ENCODE data around the gene AKR7A2.
"Not testable (repeated sequence)": the region's sequence is repeated elsewhere in the genome, so short reads cannot be mapped to it uniquely, and the experiment has no call there.

The AKR7A2 gene

DNA sequence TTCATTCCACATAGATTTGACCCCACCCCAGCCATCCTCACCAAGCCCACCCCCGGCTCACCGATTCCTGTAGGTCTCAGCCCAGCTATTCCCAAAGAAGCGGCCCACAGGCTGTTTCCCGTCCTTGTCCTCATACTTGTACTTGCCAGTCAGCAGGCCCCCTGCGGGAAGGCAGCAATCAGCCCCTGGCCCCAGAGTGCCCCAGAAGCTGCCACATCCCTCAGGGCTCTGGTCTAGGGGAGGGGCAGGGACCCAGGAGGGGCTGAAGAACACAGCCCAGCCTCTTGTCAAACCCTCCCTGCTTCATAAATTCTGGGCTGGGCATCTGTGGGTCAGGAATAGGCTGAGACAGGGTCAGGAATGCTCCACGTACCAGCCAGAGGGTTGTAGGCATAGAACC is 5.0 kb downstream of the AKR7A2 start:
- Histone ChIP-seq H4K20me1 (ENCODE audit: low read depth, low read length) (no peaks in the 10 kb centered on the region), H3K79me2 (ENCODE audit: insufficient read depth, low read length) (no peaks in the 10 kb centered on the region), H2AFZ (ENCODE audit: low read depth, low read length, severe bottlenecking) (no peak overlapping the region), H3K4me3 (ENCODE audit: insufficient read depth, low read length, poor library complexity, severe bottlenecking) (no peak overlapping the region), H3K4me2 (ENCODE audit: low read depth, low read length, poor library complexity, severe bottlenecking) (no peak overlapping the region), H3K9ac (ENCODE audit: low read length) (no peak overlapping the region), H3K27ac (ENCODE audit: low read depth, low read length) (no peak overlapping the region), H3F3A (ENCODE audit: insufficient read depth) (no peaks in the 10 kb centered on the region), H3K9me3 (ENCODE audit: insufficient read depth, low read length) (no peaks in the 10 kb centered on the region), H3K9me2 (replicated peaks; ENCODE audit: insufficient read depth, low read length) (no peaks in the 10 kb centered on the region), H3K27me3 (ENCODE audit: low read length) (no peaks in the 10 kb centered on the region), H3K36me3 (ENCODE audit: low read length) (no peaks in the 10 kb centered on the region)
- TF ChIP-seq, protein P1, sequence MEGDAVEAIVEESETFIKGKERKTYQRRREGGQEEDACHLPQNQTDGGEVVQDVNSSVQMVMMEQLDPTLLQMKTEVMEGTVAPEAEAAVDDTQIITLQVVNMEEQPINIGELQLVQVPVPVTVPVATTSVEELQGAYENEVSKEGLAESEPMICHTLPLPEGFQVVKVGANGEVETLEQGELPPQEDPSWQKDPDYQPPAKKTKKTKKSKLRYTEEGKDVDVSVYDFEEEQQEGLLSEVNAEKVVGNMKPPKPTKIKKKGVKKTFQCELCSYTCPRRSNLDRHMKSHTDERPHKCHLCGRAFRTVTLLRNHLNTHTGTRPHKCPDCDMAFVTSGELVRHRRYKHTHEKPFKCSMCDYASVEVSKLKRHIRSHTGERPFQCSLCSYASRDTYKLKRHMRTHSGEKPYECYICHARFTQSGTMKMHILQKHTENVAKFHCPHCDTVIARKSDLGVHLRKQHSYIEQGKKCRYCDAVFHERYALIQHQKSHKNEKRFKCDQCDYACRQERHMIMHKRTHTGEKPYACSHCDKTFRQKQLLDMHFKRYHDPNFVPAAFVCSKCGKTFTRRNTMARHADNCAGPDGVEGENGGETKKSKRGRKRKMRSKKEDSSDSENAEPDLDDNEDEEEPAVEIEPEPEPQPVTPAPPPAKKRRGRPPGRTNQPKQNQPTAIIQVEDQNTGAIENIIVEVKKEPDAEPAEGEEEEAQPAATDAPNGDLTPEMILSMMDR (IDR thresholded peaks at IDR 0.05; ENCODE audit: insufficient read depth, low read length, poor library complexity, severe bottlenecking): no peak
- no peak for TF ChIP-seq EZH2phosphoT487 (conservative IDR thresholded peaks at IDR 0.05; ENCODE audit: low read length)

DNA sequence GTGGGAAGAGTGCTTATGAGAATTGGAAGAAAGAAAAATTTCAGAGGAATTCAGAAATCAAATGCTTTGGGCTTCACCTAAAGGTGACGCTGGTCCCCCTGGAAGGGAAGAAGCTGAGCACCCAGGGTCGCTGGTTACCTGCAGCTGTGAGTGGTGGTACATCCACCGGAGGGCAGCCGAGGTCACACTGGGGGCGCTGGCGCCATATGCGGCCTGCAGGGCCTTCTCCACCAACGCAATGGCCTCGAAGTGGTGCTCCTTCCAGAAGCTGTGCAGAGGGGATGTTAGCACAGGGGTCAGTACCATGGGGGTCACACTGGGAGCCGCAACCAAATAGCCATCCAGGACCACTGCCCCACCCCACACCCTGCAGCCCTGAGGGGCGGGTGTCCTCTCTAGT is 6.1 kb downstream of the AKR7A2 start:
- TF ChIP-seq, protein P1 (IDR thresholded peaks at IDR 0.05; ENCODE audit: insufficient read depth, low read length, poor library complexity, severe bottlenecking): no peak
- TF ChIP-seq EZH2phosphoT487 (conservative IDR thresholded peaks at IDR 0.05; ENCODE audit: low read length): no peak
- Histone ChIP-seq H3K9me3 (ENCODE audit: insufficient read depth, low read length) (no peaks in the 10 kb centered on the region), H3K27ac (ENCODE audit: low read depth, low read length) (no peak overlapping the region), H3K9ac (ENCODE audit: low read length) (no peak overlapping the region), H4K20me1 (ENCODE audit: low read depth, low read length) (no peaks in the 10 kb centered on the region), H3K4me3 (ENCODE audit: insufficient read depth, low read length, poor library complexity, severe bottlenecking) (no peak overlapping the region), H3K27me3 (ENCODE audit: low read length) (no peaks in the 10 kb centered on the region), H3K79me2 (ENCODE audit: insufficient read depth, low read length) (no peaks in the 10 kb centered on the region), H3K9me2 (replicated peaks; ENCODE audit: insufficient read depth, low read length) (no peaks in the 10 kb centered on the region), H3K36me3 (ENCODE audit: low read length) (no peaks in the 10 kb centered on the region), H3K4me2 (ENCODE audit: low read depth, low read length, poor library complexity, severe bottlenecking) (no peak overlapping the region), H3F3A (ENCODE audit: insufficient read depth) (no peaks in the 10 kb centered on the region), H2AFZ (ENCODE audit: low read depth, low read length, severe bottlenecking) (no peak overlapping the region)

DNA sequence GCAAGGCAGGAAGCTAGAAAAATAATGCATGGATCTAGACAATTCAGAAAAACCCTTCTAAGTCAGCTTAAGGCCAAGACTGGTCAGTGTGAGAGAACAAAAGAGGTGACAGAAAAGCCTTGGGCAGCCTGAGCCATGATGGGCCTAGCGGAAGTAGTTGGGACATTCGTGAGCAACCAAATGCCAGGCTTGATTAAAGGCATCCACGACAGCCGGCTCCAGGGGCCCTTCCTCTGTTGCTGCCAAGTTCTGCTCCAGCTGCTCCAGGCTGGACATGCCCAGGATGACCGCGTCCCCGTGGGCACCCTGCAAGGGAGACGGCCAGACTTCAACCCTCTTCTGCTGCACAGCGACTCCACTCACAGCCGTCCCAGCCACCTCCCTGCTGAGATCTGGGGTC is 7.9 kb downstream of the AKR7A2 start:
- H3K4me2 ChIP-seq (ENCODE audit: low read depth, low read length, poor library complexity, severe bottlenecking); H3K9me3 ChIP-seq (ENCODE audit: insufficient read depth, low read length); H3K4me3 ChIP-seq (ENCODE audit: insufficient read depth, low read length, poor library complexity, severe bottlenecking); H3K27ac ChIP-seq (ENCODE audit: low read depth, low read length); H3F3A ChIP-seq (ENCODE audit: insufficient read depth); H3K9ac ChIP-seq (ENCODE audit: low read length); H3K36me3 ChIP-seq (ENCODE audit: low read length); H3K27me3 ChIP-seq (ENCODE audit: low read length); H3K79me2 ChIP-seq (ENCODE audit: insufficient read depth, low read length); H2AFZ ChIP-seq (ENCODE audit: low read depth, low read length, severe bottlenecking); H3K9me2 ChIP-seq (replicated peaks; ENCODE audit: insufficient read depth, low read length); H4K20me1 ChIP-seq (ENCODE audit: low read depth, low read length): not testable (repeated sequence)

DNA sequence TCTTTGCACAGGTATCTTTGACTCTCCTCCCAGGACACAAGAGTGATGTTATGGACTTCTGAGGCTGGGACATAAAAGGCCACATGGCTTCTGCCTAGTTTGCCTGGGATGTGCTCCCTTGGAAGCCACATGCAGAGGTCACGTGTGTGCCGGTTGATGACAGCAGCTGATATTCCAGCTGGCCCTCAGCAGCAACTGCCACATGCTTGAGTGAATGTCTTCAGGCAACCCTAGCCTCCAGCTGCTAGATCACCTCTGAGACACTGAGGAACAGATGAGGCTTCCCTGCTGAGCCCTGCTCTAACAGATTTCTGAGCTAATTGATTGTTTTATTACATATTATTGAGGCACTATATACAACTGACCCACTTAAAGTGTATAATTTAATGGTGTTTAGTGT is 11.7 kb downstream of the AKR7A2 start:
- Histone ChIP-seq H3K36me3 (ENCODE audit: low read length) (no peaks in the 10 kb centered on the region; the same call in 1 of the 2 replicates), H2AFZ (ENCODE audit: low read depth, low read length, severe bottlenecking) (no peak overlapping the region), H3K79me2 (ENCODE audit: insufficient read depth, low read length) (no peaks in the 10 kb centered on the region), H4K20me1 (ENCODE audit: low read depth, low read length) (no peaks in the 10 kb centered on the region), H3K4me3 (ENCODE audit: insufficient read depth, low read length, poor library complexity, severe bottlenecking) (no peak overlapping the region), H3K27me3 (ENCODE audit: low read length) (no peaks in the 10 kb centered on the region), H3F3A (ENCODE audit: insufficient read depth) (no peaks in the 10 kb centered on the region), H3K4me2 (ENCODE audit: low read depth, low read length, poor library complexity, severe bottlenecking) (no peak overlapping the region), H3K9ac (ENCODE audit: low read length) (no peak overlapping the region), H3K9me2 (replicated peaks; ENCODE audit: insufficient read depth, low read length) (no peaks in the 10 kb centered on the region), H3K9me3 (ENCODE audit: insufficient read depth, low read length) (0 out of 2 replicates have a peak, but pooled peaks cover 6% of the 10 kb centered on the region), H3K27ac (ENCODE audit: low read depth, low read length) (no peak overlapping the region)
- TF ChIP-seq, protein P1 (IDR thresholded peaks at IDR 0.05; ENCODE audit: insufficient read depth, low read length, poor library complexity, severe bottlenecking): no peak
- no peak for TF ChIP-seq EZH2phosphoT487 (conservative IDR thresholded peaks at IDR 0.05; ENCODE audit: low read length)
